Airway epithelial cell (primary cell): ENCODE measurements around the gene SSTR4. TPM values are rescaled to one million over a fixed set of nuclear protein-coding genes. Genes with fewer than 3 reads are reported as not detected.

Experiments
- total RNA-seq: library from RNA; depleted of rRNA; stranded (reverse); fragments of >200 nt; gene quantifications from 2 replicates; pipeline ENCODE4 v1.2.3, GENCODE V29; 2015

The SSTR4 gene, protein sequence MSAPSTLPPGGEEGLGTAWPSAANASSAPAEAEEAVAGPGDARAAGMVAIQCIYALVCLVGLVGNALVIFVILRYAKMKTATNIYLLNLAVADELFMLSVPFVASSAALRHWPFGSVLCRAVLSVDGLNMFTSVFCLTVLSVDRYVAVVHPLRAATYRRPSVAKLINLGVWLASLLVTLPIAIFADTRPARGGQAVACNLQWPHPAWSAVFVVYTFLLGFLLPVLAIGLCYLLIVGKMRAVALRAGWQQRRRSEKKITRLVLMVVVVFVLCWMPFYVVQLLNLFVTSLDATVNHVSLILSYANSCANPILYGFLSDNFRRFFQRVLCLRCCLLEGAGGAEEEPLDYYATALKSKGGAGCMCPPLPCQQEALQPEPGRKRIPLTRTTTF
- total RNA-seq: not detected in 2 replicates

DNA sequence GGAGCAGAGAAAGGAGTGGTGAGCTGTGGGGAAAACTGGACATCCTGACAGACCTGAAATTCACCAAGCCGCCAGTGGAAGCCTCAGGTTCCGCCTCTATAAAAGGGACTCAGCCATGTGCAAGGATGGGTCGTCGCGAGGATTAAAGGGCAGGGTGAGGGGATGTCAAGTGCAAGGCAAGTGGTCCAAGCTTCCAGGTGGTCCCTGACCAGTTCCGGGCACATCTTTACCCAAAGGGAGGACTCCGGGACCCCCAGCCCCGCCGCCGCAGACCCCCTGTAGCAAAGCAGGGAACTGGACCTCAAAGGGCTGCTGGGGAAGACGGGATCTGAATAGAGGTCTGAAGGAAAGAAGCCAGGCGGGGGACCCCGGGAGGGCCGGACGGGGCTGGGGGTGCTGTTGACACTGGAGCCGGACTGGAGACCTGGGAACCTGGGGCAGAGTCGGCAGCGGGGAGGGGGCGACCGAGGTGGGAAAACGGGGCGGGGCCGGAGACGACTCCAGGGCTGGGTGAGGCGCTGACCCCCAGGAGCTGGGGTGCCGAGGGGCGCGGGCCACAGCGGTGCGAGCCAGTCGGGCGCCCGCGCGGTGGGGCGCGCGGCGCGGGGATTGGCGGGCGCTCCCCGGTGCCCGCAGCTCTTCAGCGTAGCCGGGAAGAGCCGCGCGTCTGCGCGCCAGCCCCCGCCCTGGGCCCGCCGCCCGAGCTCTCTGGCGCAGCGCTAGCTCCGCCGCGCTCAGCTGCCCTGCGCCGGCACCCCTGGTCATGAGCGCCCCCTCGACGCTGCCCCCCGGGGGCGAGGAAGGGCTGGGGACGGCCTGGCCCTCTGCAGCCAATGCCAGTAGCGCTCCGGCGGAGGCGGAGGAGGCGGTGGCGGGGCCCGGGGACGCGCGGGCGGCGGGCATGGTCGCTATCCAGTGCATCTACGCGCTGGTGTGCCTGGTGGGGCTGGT is at the start of gene SSTR4:
TSS of gene SSTR4 (plus strand) at position 592 of the 951 bp plus-strand sequence. CDS start at position 764, 172 bp downstream.

GRCh38 chr20:23049201-23050075 is 14.3 kb downstream of the SSTR4 start, which contains the start of gene THBD:
TSS of gene THBD (minus strand) at chr20:23049672. CDS start at chr20:23049504, 168 bp downstream.

DNA sequence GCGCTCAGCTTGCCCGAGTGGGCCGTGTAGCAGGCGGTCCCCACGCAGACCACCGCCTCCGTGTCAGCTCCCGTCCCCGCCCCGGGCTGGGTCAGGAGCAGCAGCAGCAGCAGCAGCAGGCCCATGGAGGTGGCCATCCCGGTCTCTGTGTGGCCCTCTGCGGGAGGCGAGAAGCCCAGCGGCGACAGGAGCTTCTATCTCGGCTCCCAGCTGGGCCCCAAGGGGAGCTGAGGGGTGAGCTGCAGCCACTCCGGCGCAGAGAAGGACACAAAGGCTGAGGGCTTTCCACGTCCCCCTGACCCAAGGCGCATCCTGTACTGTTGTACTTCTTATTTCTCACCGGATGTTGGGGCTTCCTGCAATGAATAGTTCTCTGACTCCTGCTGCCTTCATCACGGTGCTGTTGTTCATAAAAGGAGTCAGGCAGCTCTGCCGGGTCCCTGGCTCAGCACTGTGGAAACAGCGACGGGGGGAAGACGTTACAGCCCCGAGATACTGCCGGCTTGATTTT is 51.0 kb downstream of the SSTR4 start, which contains the start of gene CD93:
TSS of gene CD93 (minus strand) at position 269 of the 511 bp plus-strand sequence. CDS start at position 137, 132 bp downstream.

Other genes starting within 250 kb of the SSTR4 start
- gene THBD, start 14.4 kb downstream of the SSTR4 start, total RNA-seq: 40.7 and 44.2 TPM in 2 replicates
- under 0.01 TPM in 2 replicates for gene CD93, start 51.0 kb downstream of the SSTR4 start, total RNA-seq